ENCODE data around the gene MATN4.

MATN4 gene

DNA sequence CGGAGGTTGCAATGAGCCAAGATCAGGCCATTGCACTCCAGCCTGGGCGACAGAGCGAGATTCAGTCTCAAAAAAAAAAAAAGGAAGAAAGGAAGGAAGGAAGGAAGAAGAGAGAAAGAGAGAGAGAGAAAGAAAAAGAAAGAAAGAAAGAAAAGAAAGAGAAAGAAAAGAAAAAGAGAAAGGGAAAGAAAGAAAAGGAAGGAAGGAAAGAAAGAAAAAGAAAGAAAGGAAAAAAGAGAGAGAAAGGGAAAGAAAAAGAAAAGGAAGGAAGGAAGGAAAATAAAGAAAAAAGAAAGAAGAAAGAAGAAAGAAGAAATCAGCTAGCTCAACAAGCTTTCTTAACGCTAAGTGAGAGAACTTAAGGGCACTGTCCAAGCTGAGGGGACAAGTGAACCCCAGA is 7.6 kb upstream of the MATN4 start:
- no peak for DNase-seq (ENCODE audit: low spot score)

DNA sequence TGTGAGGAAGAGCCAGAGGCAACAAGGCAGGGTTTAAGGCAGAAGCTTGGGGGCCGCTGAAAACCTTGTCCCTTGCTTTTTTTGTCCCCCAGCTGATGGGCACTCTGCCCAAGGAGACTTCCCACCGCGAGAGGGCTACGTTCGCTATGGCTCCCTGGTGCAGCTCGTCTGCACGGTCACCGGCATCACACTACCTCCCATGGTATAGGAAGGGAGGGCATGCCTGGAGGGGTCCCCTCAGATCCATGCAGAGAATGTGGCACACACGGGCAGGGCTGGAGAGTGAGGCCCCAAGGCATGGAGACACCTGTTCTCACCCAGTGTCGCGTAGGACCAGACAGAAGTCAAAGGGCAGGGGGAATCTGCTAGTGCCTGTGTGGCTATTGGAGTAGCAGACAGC is 5.8 kb upstream of the MATN4 start:
- no peak for DNase-seq (ENCODE audit: low spot score)

DNA sequence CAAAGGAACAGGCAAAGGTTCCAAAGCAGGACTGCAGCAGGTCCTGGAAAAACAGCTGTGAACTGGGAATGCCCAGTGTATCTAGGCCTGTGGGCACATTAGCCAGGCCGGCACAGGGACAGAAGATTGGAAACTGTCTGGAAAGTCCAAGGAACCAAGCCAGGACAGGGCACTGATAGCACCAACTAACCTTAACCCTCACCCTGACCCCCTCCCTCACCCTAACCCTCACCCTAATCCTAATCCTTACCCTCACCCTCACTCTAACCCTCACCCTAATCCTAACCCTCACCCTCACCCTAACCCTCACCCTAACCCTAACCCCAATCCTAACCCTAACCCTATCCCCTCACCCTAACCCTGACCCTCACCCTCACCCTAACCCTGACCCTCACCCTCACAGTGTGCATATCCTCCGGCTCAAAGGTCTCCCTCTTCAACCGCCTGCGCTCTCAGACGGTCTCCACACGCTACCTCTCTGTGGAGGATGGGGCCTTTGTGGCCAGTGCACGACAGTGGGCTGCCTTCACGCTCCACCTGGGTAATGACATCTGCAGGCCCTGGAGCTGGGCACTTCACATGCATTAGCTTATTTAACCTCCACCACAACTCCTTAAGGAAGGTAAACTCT is 5.1 kb upstream of the MATN4 start:
- no peak for DNase-seq (ENCODE audit: low spot score)

DNA sequence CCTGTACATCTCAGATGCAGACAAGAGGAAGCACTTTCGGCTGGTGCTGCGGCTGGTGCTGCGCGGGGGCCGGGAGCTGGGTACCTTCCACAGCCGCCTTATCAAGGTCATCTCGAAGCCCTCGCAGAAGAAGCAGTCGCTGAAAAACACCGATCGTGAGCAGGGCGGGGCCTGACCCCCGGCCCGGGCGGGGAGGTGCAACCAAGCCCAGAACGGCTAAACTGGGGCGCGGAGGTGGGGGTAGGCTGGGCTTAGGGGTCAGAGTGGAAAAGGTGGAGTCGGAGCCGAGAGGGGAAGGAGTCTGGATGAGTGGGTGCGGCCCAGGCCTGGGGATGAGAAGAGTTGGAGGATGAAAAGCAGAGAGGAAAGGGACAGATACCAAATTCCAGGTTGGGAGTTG is 4.1 kb upstream of the MATN4 start:
- DNase-seq (ENCODE audit: low spot score), result no peak

DNA sequence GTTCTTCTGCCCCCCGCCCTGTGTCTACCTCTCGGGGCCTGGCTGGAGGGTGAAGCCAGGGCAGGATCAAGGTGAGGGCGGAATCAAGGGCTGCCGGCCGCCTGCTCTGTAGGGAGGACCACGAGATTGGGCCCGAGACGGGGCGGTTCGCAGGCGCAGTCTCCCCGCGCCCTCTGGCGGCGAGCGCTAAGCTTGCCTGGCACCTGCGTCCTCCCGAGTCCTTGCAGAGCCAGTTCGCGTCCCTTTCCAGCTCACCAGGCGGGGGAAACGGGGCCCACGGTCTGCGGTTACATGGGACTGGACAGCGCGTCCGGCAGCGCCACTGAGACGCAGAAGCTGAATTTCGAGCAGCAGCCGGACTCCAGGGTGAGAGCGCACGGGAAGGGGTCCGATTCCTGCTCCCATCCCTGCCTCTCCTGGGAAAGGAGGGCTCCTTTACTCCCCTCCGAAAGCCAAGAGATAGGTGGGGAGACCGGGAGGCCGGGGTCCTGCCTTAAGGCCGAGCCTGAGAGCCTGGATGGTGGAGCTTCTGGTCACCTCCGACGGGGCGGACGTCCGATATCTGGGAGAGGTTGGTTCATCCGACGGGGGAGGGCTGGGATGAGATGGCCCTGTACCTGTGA is 3.6 kb upstream of the MATN4 start:
- DNase-seq (ENCODE audit: low spot score), result peak; percentile 91

DNA sequence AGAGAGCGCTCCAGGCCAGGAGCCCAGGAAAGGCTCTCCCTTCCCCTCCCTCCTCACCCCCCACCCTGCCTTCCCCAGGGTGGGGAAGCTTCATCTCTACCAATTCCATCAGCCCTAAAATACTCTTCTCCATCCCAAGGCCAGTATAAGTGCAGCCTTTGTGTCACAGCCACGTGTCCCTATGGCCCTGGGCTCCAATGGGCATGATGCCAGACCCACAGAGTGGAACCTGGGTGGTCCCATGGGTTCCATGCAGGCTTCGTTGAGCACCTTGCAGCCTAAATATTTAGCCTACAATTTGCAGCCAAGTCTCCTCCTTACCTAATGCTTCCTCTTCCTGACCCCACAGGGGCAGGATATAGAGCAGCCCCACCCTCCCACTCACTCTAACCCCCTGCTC is 976 bp upstream of the MATN4 start:
- no peak for DNase-seq (ENCODE audit: low spot score)

DNA sequence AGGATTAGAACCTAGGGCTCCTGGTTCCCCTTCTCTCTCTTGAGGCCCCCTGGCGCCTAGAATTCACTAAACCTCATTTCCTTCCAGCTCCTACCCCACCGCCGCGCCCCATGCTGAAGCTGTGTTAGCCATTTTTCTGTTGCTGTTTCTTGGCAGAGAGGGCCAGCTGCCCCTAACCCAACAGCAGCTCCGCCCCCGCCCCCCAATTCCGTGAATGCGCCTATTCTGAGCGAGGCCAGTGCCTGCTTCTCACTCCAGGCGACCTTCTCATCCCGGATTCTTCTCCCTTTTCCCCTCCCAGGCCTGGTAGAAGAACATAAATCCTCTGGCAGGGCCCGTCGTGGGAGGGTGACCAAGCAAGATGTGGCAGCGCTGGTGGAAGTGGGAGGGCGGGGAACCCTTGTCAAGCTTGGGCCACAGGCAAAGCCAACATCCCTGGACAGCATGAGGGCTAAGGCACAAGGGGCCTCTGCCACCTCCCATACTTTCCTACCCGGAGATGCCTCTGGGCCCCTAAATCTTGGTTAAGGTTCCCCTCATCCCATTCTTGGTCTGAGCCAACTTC is 941 bp downstream of the MATN4 start:
- no peak for DNase-seq (ENCODE audit: low spot score)

DNA sequence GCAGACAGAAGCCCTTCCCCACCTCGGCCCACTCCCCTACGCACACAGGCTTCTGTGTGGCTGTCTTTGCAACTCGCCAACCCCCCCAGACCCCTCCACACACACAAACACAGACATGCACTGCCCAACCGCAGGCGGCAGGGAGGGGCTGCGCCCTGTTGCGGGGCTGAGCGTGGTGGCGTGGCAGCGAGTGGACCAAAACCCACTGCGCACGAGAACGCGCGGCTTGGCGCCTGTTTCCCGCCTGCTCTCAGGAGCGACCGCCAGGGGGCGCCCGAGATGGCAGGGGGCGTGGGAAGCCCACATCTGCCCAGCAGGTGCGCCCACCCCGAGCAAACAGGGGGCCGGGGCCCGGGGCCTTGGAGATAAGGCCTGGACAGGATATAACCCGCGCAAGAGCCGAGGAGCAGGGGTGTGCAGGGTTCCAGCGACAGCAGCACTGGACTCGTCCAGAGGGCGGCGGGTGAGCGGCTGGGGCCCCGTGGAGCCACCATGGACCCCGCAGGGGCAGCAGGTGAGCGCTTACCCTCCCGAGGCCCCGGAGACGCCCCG is 1.6 kb downstream of the MATN4 start, which contains the start of gene RBPJL:
Gene RBPJL (plus strand): TSS at position 410 of the 552 bp plus-strand sequence. CDS start 83 bp downstream, at position 493.
- no peak for DNase-seq (ENCODE audit: low spot score)

DNA sequence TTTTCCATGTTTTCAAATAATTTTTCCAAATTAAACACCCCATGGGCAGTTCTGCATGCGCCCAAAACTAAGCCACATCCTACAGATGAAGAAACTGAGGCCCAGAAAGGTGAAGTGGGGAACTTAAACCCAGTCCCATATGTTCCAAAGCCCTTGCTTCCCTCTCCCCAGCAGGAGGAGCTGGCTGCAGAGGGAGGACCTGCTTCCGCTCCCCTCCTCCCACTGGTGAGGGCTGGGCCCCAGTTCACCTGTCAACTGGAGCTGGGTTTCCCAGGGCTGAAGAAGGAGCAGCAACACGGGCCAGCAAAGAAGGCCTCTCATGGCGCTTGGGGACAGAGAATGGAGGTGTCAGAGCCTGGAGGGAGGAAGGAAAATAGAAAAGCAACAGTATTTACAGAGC is 2.8 kb downstream of the MATN4 start:
- no peak for DNase-seq (ENCODE audit: low spot score)

DNA sequence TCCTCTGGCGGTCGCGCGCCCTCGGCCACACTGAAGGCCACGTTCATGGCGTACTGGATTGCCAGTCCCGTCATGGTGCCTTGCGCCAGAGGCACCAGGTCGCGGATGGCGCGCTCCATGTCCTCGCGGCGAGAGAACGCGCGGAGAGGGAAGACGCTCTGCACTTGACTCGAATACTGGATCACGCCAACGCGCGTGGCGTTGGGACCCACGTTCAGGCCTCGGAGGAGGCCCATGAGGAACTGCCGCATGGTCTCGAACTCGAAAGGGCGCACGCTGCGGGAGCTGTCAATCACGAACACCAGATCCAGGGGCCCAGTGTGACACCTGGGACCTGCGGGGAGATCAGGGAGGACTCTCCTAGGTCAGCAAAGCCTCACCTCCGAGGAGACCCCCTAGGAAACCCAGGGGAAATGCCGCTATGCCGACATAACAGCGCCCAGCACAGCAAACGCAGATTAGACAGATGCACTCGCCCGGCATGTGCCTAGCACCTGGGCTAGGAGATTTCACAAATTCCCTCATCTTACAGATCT is 3.6 kb downstream of the MATN4 start:
- no peak for DNase-seq (ENCODE audit: low spot score)

DNA sequence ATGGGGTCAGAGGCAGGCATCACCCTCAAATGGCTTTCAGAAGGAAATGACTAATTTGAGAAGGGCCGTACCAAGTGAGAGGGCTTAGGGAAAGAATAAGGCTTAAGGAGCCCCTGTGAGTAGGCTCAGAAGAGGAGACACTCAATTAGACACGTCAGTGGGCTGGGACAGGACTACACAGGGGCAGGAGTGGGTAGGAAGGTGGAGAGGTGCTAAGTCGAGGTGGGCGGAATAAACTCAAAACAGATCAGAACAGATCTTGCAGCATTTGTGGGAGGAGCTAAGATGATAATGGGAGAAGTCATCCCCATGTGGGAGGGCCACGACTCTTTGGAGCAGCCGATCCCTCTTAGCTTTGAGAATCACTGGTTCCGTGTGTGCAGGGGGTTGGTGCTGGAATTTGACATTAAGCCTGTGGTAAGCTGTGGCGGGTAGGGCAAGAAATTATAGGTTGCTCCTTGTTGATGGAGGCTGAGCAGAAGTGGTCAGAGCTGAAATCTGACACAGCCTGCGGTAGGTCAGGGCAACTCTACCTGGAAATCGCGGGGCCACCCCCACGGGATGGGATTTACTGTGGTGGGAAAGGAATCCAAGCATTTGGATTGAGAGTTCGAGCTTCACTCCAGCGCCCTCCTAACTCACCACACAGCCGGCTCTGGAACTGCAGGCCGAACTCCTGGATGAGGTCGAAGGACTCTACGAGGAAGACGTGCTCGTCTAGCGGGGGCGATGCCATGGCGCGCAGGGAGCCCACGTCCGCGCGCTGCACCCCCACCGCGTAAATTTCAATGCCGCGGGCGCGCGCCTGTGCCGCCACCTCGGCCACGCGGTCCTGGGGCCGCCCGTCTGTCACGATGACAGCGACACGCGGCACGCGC is 4.3 kb downstream of the MATN4 start:
- no peak for DNase-seq (ENCODE audit: low spot score)

DNA sequence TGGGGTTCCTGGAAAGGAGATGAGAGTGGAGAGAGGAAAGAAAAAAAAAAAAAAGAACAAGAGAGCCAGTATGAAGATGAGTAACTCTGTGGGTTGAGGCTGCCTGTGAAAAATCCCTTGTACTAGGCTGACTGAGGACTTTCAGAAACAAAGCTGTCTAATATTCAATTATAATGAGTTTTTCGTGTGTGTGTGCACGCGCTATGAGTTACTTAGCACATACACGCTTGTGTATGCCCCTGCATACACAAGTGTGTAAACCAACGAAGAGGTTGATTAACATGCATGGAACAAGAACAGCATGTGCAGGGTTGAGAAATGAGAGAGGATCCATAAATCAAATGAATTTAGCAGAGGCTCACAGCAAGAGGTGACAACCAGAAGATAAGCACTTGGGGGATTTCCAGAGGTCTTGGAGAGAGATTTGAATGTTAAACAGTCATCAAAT is 6.3 kb downstream of the MATN4 start:
- no peak for DNase-seq (ENCODE audit: low spot score)

DNA sequence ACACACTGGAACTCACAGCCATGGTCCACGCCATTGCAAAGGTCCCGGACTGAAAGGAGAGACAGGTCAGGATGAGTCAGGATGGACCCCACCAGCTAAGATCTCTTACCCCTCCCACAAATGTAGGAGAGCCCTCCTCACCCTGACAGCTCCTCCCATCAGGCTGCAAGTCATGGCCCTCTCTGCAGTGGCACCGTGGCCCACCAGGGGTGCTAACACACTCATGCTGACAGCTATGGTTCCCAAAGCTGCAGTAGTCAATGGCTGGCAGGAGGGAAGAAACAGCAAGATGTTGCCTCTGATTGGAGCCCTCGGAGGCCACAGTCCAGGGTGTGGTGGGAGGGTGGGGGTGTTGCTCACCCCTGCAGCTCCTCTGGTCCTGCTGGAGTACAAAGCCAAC is 7.1 kb downstream of the MATN4 start:
- peak; percentile 77 for DNase-seq (ENCODE audit: low spot score)

DNA sequence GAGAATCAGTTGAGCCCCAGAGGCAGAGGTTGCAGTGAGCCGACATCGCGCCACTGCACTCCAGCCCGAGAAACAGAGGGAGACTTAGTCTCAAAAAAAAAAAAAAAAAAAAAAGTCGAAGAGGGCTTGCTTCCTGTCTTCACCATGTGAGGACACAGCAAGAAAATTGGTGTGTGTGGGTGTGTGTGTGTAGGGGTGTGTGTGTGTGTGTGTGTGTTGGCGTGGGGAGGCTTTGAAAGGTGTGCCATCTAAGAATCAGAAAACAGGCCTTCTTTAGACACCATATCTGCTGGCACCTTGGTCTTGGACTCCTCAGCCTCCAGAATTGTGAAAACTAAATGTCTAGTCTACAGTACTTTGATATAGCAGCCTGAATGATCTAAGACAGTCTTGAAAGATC is 8.3 kb downstream of the MATN4 start:
- DNase-seq (ENCODE audit: low spot score), result no peak

DNA sequence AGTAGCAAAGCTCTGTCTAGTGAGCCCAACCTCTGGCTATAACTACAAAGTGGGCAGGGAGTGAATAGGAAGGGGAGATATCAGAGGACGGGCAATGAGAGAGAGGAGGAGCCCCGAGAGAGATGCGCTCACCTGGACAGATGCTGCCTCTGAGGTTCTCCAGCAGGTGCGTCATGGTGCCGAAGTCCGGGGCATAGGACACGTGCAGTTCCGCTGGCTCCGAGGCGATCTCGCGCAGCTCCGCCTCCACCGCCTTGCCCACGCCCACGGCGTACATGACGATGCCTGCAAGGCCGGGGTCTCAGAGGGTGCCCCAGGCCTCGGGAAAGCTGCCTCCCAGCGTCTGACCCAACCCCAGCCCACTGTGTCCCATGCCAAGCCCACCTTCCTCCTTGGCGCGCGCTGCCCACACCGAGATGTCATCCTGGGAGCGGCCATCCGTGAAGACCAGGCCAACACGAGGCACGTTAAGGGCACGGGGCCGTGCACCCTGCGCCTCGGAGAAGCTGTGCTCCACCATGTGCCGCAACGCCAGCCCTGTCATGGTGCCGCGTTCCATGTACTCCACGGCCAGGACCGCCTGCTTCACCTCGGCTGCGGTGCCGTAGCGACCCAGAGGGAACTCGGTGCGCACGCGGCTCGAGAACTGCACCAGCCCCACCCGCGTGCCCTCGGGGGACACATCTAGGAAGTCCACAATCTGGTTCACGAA is 10.2 kb downstream of the MATN4 start:
- no peak for DNase-seq (ENCODE audit: low spot score)

DNA sequence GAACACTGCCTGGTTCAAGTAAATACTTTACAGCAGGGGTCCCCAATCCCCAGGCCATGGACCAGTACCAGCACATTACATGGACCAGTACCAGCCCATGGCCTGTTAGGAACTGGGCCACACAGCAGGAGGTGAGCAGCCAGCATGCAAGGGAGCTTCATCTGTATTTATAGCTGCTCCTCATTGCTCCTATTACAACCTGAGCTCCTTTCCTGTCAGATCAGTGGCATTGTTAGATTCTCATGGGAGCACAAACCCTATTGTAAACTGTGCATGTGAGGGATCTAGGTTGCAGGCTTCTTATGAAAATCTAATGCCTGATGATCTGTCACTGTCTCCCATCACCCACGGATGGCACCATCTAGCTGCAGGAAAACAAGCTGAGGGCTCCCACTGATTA is 13.4 kb downstream of the MATN4 start:
- no peak for DNase-seq (ENCODE audit: low spot score)

DNA sequence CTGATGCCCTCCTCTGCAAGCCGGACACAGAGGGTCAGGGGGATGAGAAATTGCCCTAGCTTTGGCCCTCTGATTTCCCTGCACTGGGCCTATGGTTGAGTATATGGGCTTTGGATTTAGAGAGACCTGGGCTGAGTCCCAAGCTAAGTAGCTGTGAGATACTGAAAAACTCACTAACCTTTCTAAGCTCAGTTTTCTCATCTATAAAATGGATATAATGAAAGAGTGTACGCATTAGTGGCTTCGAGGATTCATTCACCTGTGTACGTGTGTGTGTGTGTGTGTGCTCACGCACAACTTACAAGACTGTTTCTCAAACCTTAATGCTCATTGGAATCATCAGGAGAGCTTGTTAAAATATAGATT is 14.1 kb downstream of the MATN4 start:
- no peak for DNase-seq (ENCODE audit: low spot score)

DNA sequence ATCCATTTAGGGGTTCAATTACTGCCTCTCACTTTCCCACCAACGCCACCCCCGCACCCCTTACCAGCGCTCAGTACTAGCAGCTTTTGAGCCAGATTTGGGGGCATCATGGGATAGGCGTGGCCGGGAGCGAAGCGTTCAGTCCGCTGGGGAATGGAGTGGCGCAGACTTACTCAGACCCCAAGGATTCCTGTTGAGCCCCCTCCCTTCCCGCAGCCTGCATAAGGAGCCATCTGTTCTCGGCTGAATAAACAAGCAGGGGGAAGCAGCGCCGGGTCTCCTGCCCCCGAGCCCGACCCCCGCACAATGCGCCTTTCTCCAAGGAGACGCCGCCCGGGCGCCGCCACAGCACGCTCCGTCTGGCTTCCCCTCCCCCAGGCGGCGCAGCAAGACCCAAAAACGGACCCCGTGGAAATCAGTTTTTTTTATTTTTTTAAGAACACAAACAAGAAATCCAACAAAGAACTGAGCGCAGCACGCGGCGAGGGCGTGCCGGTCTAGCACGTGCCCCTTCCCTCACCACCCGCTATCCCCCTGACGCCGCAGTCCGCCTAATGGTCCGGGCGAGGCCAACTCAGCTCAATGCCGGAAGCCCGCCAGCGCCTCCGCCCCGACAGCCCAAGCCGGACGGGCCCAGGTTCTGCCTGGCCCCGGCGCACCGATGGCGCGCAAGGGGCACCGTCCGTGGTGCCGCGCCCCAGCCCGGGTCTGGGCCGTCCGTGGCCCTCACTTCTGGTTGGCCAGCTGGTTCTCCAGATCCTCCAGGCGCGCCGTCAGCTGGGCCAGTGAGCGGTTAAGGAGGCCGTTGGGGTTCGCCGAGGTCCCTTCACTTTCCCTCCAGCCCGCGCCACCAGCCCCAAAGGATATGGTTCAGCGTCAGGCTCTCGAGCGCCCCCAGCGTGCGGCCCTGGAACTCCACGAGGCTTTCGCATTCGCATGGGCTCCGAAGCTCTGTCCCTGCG is 14.8 kb downstream of the MATN4 start:
- DNase-seq (ENCODE audit: low spot score), result peak; percentile 91

DNA sequence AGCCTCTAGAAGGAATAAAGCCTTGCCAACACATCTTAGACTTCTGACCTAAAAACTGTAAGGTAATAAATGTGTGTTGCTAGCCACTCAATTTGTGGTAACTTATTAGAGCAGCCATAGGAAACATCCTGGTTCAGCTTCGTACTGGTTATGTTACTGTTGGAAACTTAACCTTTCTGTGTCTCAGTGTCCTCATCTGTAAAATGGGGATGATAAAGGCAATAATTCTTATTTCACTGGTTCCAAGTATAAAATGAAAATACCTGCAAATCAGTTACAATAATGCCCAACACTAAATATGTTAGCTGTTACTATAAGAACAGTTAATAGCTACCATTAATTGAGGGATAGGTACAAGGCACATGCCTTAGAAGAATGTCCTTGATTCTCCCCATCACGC is 15.8 kb downstream of the MATN4 start:
- DNase-seq (ENCODE audit: low spot score), result no peak

DNA sequence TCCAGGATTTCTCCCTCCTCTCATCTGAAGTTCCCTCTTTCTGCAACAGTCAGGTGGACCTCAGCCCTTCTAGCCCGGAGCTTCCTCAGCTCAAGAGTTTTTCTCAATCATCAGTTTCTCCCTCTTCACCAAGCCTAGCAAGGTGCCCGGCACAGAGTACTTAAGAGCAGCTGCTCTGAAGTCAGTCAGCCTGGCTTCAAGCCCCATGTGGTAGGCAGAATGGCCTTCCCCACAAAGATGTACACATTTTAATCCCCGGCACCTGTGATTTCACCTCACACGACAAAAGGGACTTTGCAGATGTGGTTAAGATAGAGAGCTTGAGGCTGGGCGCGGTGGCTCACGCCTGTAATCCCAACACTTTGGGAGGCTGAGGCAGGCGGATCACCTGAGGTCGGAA is 16.6 kb downstream of the MATN4 start:
- no peak for DNase-seq (ENCODE audit: low spot score)

All from D341Med (cell line).